GM12865 (cell line): ENCODE results near the gene HPS1.

ENCODE experiments used
- DNase-seq: peaks from one replicate; pipeline ENCODE4 v3.0.0; 2010; ENCODE audit warnings: low read depth
- H3K4me3 ChIP-seq: 2 replicates; pipeline ENCODE4 v1.5.1; 2011; ENCODE audit warnings: mild to moderate bottlenecking, low read depth, low read length, control low read depth
- CTCF ChIP-seq: IDR thresholded peaks from 2 replicates; pipeline ENCODE4 v1.5.1; 2011; ENCODE audit warnings: low read length, control low read depth, low read depth, inconsistent platforms; ENCODE audit not compliant: insufficient read depth; ENCODE audit errors: missing control alignments

HPS1 gene

GRCh38 chr10:98463976-98464754, 17.4 kb upstream of the HPS1 start:
- no peak for TF ChIP-seq CTCF
- no peak overlapping the region for H3K4me3 ChIP-seq
- no peak for DNase-seq

- TF ChIP-seq CTCF, result no peak
Observed at GRCh38 chr10:98463016-98463415, 16.3 kb upstream of the HPS1 start.

GRCh38 chr10:98461500-98461842, 14.7 kb upstream of the HPS1 start:
- no peak for DNase-seq
- no peak for TF ChIP-seq CTCF
- H3K4me3 ChIP-seq, result no peak overlapping the region

More at GRCh38 chr10:98463016-98463415, 16.3 kb upstream of the HPS1 start:
- no peak overlapping the region for H3K4me3 ChIP-seq
- no peak for DNase-seq

- no peak for DNase-seq
- TF ChIP-seq CTCF, result no peak
- no peak overlapping the region for H3K4me3 ChIP-seq
Observed at GRCh38 chr10:98460837-98461499, 14.2 kb upstream of the HPS1 start.

- no peak for TF ChIP-seq CTCF
- no peak for DNase-seq
- no peak overlapping the region for H3K4me3 ChIP-seq
Observed at GRCh38 chr10:98458809-98459784, 12.4 kb upstream of the HPS1 start.

GRCh38 chr10:98457721-98458120, 11.0 kb upstream of the HPS1 start:
- no peak for TF ChIP-seq CTCF
- no peak for DNase-seq
- H3K4me3 ChIP-seq, result no peak overlapping the region
